Measurements from ENCODE around the gene JOSD1. TPM values are rescaled to one million over a fixed set of nuclear protein-coding genes. Genes with fewer than 3 reads are reported as not detected.

The JOSD1 gene
- total RNA-seq, 1 donor: 61.2 TPM

GRCh38 chr22:38675833-38676232 lies 24.9 kb downstream of the JOSD1 start:
- no peak overlapping the region for H3K4me3 ChIP-seq (ENCODE audit: low read depth, low read length)
- TF ChIP-seq CTCF (IDR thresholded peaks at IDR 0.05; ENCODE audit: insufficient read depth, low read length): no peak
- DNase-seq (ENCODE audit: low read depth): no peak

GRCh38 chr22:38674888-38675287 lies 25.9 kb downstream of the JOSD1 start:
- TF ChIP-seq CTCF (IDR thresholded peaks at IDR 0.05; ENCODE audit: insufficient read depth, low read length): no peak
- H3K4me3 ChIP-seq (ENCODE audit: low read depth, low read length): no peak overlapping the region
- no peak for DNase-seq (ENCODE audit: low read depth)

GRCh38 chr22:38657045-38657909 lies 43.5 kb downstream of the JOSD1 start:
- H3K4me3 ChIP-seq (ENCODE audit: low read depth, low read length): peak overlapping the region; percentile 86
- DNase-seq (ENCODE audit: low read depth): peak; percentile 3
- TF ChIP-seq CTCF (IDR thresholded peaks at IDR 0.05; ENCODE audit: insufficient read depth, low read length): no peak

- TF ChIP-seq CTCF (IDR thresholded peaks at IDR 0.05; ENCODE audit: insufficient read depth, low read length): no peak
- peak; percentile 86 for DNase-seq (ENCODE audit: low read depth)
- peak within 1 kb of the TSS; percentile 86 for H3K4me3 ChIP-seq (ENCODE audit: low read depth, low read length)
Measured at GRCh38 chr22:38656256-38657044, 44.3 kb downstream of the JOSD1 start, which contains the start of the genes CBY1 and FAM227A. CBY1 (plus strand) TSS chr22:38656638; CDS start chr22:38668055, 11,417 bp downstream. FAM227A (minus strand) TSS chr22:38656392; CDS start chr22:38650168, 6,224 bp downstream.

- peak overlapping the region; percentile 86 for H3K4me3 ChIP-seq (ENCODE audit: low read depth, low read length)
- peak; percentile 17 for DNase-seq (ENCODE audit: low read depth)
- TF ChIP-seq CTCF (IDR thresholded peaks at IDR 0.05; ENCODE audit: insufficient read depth, low read length): no peak
Measured at GRCh38 chr22:38655519-38656255, 45.1 kb downstream of the JOSD1 start.

- H3K4me3 ChIP-seq (ENCODE audit: low read depth, low read length): no peak overlapping the region
- no peak for DNase-seq (ENCODE audit: low read depth)
- no peak for TF ChIP-seq CTCF (IDR thresholded peaks at IDR 0.05; ENCODE audit: insufficient read depth, low read length)
Measured at GRCh38 chr22:38653741-38654140, 47.0 kb downstream of the JOSD1 start.
